Frontal cortex (tissue), 4 donors: Measurements from ENCODE around the gene CCDC127. TPM values are rescaled to one million over a fixed set of nuclear protein-coding genes. Genes with fewer than 3 reads are reported as not detected.
A peak's percentile ranks its signal among the peaks of the same experiment; 100 is the strongest.
"Not testable (repeated sequence)": the region's sequence is repeated elsewhere in the genome, so short reads cannot be mapped to it uniquely, and the experiment has no call there.

Source experiments
- DNase-seq, 2 donors: peaks; one replicate each; pipeline ENCODE4 v3.0.0; 2012; ENCODE audit warnings: low spot score in 2 of 2
- FAIRE-seq: peaks from 2 replicates; lab custom pipeline; 2012; peaks lifted over from hg19 to GRCh38; lab: Jason Lieb, UNC
- total RNA-seq: library from RNA; depleted of rRNA; stranded (reverse); fragments of >200 nt; gene quantifications from one replicate; pipeline ENCODE4 v1.2.3, GENCODE V29; 2014
- donor health status: control.
- donor health status: control.
- donor health status: control.

The CCDC127 gene
- total RNA-seq, 1 donor from 2014 or later, result 7.3 TPM

- peak in 1 of 2 donors; percentile 30 for DNase-seq
Measured at GRCh38 chr5:206406-206805, 11.5 kb downstream of the CCDC127 start.

GRCh38 chr5:204966-205670 is 12.8 kb downstream of the CCDC127 start:
- FAIRE-seq, result no peak
- peak in 1 of 2 donors; percentile 5 for DNase-seq

More at GRCh38 chr5:206406-206805, 11.5 kb downstream of the CCDC127 start:
- FAIRE-seq, result no peak

DNA sequence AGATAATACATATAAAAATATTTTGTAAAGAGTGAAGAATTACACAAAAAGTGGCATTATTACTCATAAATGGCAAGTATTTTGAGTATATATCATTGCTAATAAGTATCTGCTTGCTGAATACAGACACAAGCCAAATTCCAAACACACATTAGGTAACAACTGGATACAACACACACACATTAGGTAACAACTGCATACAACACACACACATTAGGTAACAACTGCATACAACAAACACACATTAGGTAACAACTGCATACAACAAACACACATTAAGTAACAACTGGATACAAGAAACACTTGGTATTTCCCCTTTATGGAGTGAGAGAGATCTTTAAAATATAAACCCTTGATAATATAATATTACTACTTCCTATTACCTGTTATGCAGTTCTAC is 13.5 kb downstream of the CCDC127 start:
- FAIRE-seq (no peak), DNase-seq (no peak)

GRCh38 chr5:204001-204400 is 14.0 kb downstream of the CCDC127 start:
- FAIRE-seq, result no peak
- no peak for DNase-seq

GRCh38 chr5:203246-203930 is 14.6 kb downstream of the CCDC127 start:
- DNase-seq (no peak), FAIRE-seq (no peak)

- FAIRE-seq, result no peak
- no peak for DNase-seq
Measured at GRCh38 chr5:201672-202071, 16.3 kb downstream of the CCDC127 start.

- FAIRE-seq (no peak), DNase-seq (no peak)
Measured at GRCh38 chr5:200985-201384, 17.0 kb downstream of the CCDC127 start.

DNA sequence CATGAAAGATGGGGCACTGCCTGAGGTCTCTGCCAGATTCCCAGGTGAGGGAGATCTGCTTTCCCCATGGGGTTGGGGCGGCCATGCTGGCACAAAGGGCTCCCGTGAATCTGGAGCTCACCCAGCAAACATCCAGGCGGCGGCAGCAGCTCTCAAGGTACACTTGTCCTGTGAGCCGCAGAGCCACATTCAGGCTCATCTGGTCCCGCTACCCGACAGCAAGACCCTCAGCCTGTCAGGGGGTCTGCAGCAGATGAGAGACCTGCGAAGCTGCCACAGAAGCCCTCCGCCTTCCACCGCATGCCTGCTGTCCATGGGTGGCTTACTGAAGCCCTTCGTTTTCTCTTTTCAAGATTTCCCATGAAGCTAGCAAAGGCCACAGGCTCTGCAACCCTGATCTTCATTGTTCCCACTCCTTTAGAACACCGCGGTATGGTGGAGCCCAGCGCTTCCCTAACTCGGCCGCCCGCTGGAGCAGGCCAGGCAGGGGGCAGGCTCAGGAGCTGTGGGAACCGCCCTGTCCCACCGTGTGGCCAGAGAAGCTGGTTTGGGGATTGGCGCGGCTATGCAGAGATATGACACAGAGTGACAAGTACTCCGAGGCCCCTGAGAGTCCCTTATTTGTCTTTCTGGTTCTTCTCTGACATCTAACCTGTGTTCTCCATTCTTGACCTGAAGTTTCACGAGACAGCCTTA is 17.9 kb downstream of the CCDC127 start:
- DNase-seq (no peak), FAIRE-seq (no peak)

DNA sequence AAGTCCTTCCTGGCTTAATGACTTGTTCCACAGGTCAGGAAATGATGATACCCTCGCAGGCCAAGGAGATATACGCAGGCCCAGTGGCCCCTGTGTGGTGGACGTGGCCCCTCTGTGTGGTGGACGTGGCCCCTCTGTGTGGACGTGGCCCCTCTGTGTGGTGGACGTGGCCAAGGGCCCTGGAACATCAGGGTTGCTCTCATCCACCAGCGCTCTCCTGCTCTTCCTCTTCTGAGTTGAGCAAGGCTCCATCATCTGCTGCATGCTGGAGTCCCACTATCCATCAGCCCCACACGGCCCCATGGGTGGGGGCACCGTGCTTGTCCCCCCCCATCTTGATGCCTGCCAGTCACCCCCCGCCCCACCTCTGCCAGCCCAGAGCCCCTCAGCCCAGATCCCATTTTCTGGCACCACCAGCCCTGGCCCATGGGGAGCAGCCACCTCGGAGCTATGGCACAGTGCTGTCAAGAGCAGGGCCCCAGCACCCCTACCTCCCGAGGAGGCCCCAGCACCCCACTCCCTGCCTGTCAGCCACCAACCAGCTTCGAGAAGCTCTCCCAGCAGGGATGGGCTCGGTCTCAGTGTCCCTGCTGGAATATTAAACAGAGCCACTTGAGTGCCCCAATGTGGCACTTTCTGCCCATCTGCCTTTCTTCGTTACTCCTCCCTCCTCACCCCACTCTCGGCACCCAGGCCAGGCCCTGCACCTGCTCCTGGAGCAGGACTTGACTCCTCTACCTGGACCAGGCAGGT is 18.6 kb downstream of the CCDC127 start:
- DNase-seq (no peak), FAIRE-seq (no peak)

DNA sequence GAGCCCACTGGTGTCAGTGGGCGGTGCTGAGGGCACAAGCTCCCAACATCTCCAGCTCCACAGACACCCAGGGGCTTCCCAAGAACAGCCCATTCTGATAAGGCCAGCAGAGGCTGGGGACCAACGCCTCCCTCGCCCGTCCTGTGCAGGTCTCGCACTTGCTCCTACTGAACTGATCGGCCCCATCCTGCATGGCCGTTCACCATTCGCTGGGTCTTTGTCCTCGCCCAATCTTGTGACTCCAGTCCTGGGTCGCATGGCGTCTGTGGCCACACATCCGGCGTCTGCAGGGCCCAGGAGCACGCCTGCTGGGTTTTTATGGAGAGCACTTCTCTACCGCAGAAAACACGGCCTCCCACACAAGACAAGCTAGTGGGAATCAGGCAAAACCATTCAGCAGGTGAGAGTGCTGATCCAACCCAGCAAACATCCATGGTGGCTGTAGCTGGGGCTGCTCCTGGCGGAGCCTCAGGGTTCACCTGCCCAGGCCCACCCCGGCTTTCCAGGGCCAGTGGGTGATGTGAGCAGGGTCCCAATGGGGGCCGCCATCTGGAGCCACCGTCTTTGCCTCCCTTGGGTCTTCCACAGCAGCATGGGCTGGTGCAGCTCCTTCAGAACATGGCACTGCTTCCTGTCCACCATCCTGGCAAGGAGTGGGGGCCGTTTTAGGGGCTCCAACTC is 19.3 kb downstream of the CCDC127 start:
- FAIRE-seq (no peak), DNase-seq (no peak)

- no peak for FAIRE-seq
Measured at GRCh38 chr5:197892-198489, 20.0 kb downstream of the CCDC127 start.

DNA sequence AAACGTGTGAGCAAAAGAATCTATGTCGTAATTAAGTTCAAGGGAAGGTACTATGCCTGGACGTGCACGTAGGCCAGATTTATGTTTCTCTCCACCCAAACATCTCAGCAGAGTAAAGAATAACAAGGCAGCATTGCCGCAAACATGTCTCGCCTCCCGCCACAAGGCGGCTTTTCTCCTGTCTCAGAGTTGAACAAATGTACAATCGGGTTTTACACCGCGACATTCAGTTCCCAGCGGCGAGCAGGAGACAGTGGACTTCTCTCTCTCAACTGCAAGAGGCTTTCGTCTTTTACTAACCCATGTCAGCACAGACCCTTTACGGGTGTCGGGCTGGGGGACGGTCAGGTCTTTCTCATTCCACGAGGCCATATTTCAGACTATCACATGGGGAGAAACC is 20.9 kb downstream of the CCDC127 start:
- not testable (repeated sequence) for DNase-seq, FAIRE-seq

More at GRCh38 chr5:197892-198489, 20.0 kb downstream of the CCDC127 start:
- DNase-seq, result no peak

- DNase-seq, result no peak
- FAIRE-seq, result no peak
Measured at GRCh38 chr5:196350-196749, 21.6 kb downstream of the CCDC127 start.

DNA sequence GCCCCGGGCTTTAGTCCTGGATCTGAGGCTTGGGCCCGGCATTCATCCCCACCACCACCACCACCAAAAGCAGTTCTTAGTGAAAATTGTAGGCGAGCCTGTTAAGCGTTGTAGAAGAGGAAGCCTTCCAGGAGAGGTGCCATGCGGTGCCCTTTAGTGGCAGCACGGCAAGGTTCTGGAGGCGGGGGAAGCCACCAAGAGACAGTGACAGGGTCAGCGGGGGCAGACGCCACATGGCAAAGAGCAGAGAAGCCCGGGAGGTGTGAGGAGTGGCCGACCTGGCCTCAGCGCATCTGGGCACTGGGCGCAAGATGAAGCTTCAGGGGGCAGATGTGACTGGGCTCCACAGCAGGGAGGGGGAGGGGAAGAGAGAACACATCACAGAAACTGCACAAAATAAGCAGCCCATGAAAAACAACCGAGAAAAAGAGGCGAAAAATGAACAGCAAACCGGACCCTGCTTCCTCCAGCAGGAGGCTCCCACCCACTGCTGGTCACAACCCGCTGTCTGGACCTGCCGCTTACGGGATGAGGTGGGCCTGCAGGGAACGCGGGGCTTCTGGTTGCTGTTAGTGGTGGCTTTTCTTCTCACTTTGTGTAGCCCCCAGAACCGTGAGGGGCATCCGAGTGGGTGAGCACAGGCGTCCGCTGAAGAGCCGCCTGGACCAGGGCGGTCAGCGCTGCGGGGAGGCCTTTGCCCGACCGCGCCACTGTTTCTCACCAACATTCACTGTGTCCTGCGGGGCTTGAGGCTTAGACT is 22.4 kb downstream of the CCDC127 start:
- FAIRE-seq (no peak), DNase-seq (no peak)

GRCh38 chr5:194603-195209 is 23.2 kb downstream of the CCDC127 start:
- DNase-seq, result no peak
- FAIRE-seq, result no peak

DNA sequence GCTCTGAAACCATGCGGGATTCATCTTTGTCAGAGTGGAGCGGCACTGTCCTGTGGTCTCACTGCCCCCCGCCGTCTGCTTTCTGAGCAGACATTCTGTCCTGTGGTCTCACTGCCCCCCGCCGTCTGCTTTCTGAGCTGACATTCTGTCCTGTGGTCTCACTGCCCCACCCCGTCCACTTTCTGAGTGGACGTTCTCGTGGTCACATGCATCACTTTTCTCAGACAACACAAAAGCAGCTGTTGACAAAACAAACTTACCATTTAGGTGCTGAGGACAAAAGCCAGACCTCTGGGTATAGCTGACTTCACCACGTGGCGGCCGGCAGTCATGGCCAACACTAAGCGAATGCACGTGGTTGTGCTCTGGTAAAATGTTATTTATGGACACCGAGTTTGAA is 23.9 kb downstream of the CCDC127 start:
- DNase-seq, result no peak
- FAIRE-seq, result no peak

- FAIRE-seq (no peak), DNase-seq (no peak)
Measured at GRCh38 chr5:192970-193831, 24.8 kb downstream of the CCDC127 start.
